Right lobe of liver (tissue), 4 donors: Measurements from ENCODE around the gene ZNF230.

ENCODE experiments used
- POLR2A ChIP-seq: fragments of 450-650 bp; IDR thresholded peaks from one replicate; pipeline ENCODE4 v1.6.1; 2017; ENCODE audit warnings: antibody characterized with exemption, mild to moderate bottlenecking
- TF ChIP-seq, protein P1 (sequence below), 4 donors: fragments of 200-600 bp in 3 of 4; fragments of 450-650 bp in 1 of 4; IDR thresholded peaks; one replicate each; pipeline versions ENCODE4 v1.5.1 to v1.8.0; 2016 to 2022; ENCODE audit warnings: antibody characterized with exemption in 4 of 4, mild to moderate bottlenecking in 2 of 4
- donor health status: DM: no; HTN: no; CAD: no.
- donor health status: DM: no; HTN: no; CAD: no.
- donor health status: DM: no; HTN: yes; CAD: no.

DNA sequence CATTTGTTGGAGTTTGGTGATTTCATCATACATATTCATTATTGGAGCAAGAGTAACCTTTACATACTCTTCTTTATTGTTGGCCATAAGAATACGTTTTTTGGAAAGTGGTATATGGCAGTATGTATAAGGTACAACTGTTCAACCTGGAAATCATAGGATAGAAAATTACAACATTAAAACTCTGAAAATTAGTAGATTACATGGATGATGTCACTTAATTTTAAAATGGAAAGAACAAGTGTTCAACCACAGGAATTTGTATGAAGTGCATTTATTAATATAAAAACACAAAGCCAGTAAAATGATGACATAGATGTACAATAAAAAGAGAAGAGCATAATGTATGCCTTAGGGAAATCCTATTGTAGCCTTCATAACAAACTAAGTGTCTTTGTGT is 26.0 kb upstream of the ZNF230 start:
- TF ChIP-seq, protein P1, sequence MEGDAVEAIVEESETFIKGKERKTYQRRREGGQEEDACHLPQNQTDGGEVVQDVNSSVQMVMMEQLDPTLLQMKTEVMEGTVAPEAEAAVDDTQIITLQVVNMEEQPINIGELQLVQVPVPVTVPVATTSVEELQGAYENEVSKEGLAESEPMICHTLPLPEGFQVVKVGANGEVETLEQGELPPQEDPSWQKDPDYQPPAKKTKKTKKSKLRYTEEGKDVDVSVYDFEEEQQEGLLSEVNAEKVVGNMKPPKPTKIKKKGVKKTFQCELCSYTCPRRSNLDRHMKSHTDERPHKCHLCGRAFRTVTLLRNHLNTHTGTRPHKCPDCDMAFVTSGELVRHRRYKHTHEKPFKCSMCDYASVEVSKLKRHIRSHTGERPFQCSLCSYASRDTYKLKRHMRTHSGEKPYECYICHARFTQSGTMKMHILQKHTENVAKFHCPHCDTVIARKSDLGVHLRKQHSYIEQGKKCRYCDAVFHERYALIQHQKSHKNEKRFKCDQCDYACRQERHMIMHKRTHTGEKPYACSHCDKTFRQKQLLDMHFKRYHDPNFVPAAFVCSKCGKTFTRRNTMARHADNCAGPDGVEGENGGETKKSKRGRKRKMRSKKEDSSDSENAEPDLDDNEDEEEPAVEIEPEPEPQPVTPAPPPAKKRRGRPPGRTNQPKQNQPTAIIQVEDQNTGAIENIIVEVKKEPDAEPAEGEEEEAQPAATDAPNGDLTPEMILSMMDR (IDR thresholded peaks at IDR 0.05), result no peak
- no peak for TF ChIP-seq POLR2A
